Measurements from ENCODE around the gene FBXL13. TPM values are rescaled to one million over a fixed set of nuclear protein-coding genes. Genes with fewer than 3 reads are reported as not detected.

The FBXL13 gene
- total RNA-seq, 4 donors from 2014 or later = 0.20 to 3.5 (median 1.8) TPM

GRCh38 chr7:102994567-102994966 lies 80.0 kb downstream of the FBXL13 start:
- no peak overlapping the region for H3K27ac ChIP-seq
- DNase-seq (ENCODE audit: low spot score in 2 of 2) = no peak
- H3K27me3 ChIP-seq = no peaks in the 10 kb centered on the region
- TF ChIP-seq CTCF (IDR thresholded peaks at IDR 0.05) (no peak), EP300 (IDR thresholded peaks at IDR 0.05) (no peak), POLR2A (IDR thresholded peaks at IDR 0.05) (no peak)
- no peaks in the 10 kb centered on the region for H3K36me3 ChIP-seq
- H3K4me1 ChIP-seq = peaks cover 0 to 21% (median 6%) of the 10 kb centered on the region in 4 donors
- no peaks in the 10 kb centered on the region for H3K9me3 ChIP-seq
- no peak overlapping the region for H3K4me3 ChIP-seq
- 84 to 88% methylated on average over 3 of the region's 3 CpGs for WGBS, 2 donors

GRCh38 chr7:102993718-102994029 lies 80.9 kb downstream of the FBXL13 start:
- H3K4me1 ChIP-seq = peaks cover 0 to 25% (median 6%) of the 10 kb centered on the region in 4 donors
- H3K27me3 ChIP-seq = no peaks in the 10 kb centered on the region
- no peaks in the 10 kb centered on the region for H3K9me3 ChIP-seq
- 5 to 11% methylated on average over 1 of the region's 1 CpG for WGBS, 2 donors
- DNase-seq (ENCODE audit: low spot score in 2 of 2) = no peak
- H3K4me3 ChIP-seq = no peak overlapping the region
- H3K36me3 ChIP-seq = no peaks in the 10 kb centered on the region
- TF ChIP-seq POLR2A (IDR thresholded peaks at IDR 0.05) = no peak
- TF ChIP-seq CTCF (IDR thresholded peaks at IDR 0.05) = no peak
- TF ChIP-seq EP300 (IDR thresholded peaks at IDR 0.05) = no peak
- H3K27ac ChIP-seq = no peak overlapping the region

GRCh38 chr7:102992938-102993717 lies 81.5 kb downstream of the FBXL13 start:
- no peak overlapping the region for H3K4me3 ChIP-seq

GRCh38 chr7:102992509-102992937 lies 82.1 kb downstream of the FBXL13 start:
- peak overlapping the region in 2 of 4 donors; percentile 40 to 41 for H3K27ac ChIP-seq
- H3K4me1 ChIP-seq = peaks cover 0 to 25% (median 6%) of the 10 kb centered on the region in 4 donors
- H3K9me3 ChIP-seq = no peaks in the 10 kb centered on the region
- no peaks in the 10 kb centered on the region for H3K36me3 ChIP-seq
- no peak for DNase-seq (ENCODE audit: low spot score in 2 of 2)
- H3K4me3 ChIP-seq = no peak overlapping the region
- H3K27me3 ChIP-seq = no peaks in the 10 kb centered on the region
- TF ChIP-seq CTCF (IDR thresholded peaks at IDR 0.05) = no peak
- no peak for TF ChIP-seq POLR2A (IDR thresholded peaks at IDR 0.05)
- no peak for TF ChIP-seq EP300 (IDR thresholded peaks at IDR 0.05)
- WGBS, 2 donors = 60 to 70% methylated on average over 5 of the region's 5 CpGs

More at GRCh38 chr7:102992938-102993717, 81.5 kb downstream of the FBXL13 start:
- no peak for DNase-seq (ENCODE audit: low spot score in 2 of 2)
- H3K36me3 ChIP-seq = no peaks in the 10 kb centered on the region
- TF ChIP-seq CTCF (IDR thresholded peaks at IDR 0.05) = no peak
- no peak for TF ChIP-seq POLR2A (IDR thresholded peaks at IDR 0.05)
- TF ChIP-seq EP300 (IDR thresholded peaks at IDR 0.05) = no peak
- no peaks in the 10 kb centered on the region for H3K9me3 ChIP-seq
- H3K27me3 ChIP-seq = no peaks in the 10 kb centered on the region
- peaks cover 0 to 25% (median 6%) of the 10 kb centered on the region in 4 donors for H3K4me1 ChIP-seq
- peak overlapping the region in 2 of 4 donors; percentile 40 to 41 for H3K27ac ChIP-seq
- 13 to 18% methylated on average over 2 of the region's 2 CpGs for WGBS, 2 donors

GRCh38 chr7:102991540-102992214 lies 82.9 kb downstream of the FBXL13 start:
- Histone ChIP-seq H3K36me3 (no peaks in the 10 kb centered on the region), H3K4me3 (no peak overlapping the region), H3K27ac (no peak overlapping the region), H3K4me1 (peaks cover 0 to 25% (median 6%) of the 10 kb centered on the region in 4 donors), H3K27me3 (no peaks in the 10 kb centered on the region), H3K9me3 (no peaks in the 10 kb centered on the region)
- WGBS, 2 donors = 67 to 77% methylated on average over 2 of the region's 2 CpGs
- TF ChIP-seq POLR2A (IDR thresholded peaks at IDR 0.05) (no peak), CTCF (IDR thresholded peaks at IDR 0.05) (no peak), EP300 (IDR thresholded peaks at IDR 0.05) (no peak)
- no peak for DNase-seq (ENCODE audit: low spot score in 2 of 2)
